ENCODE measurements around the gene PLXND1.
A peak's percentile ranks its signal among the peaks of the same experiment; 100 is the strongest.
"Not testable (repeated sequence)": the region's sequence is repeated elsewhere in the genome, so short reads cannot be mapped to it uniquely, and the experiment has no call there.

Gene PLXND1

DNA sequence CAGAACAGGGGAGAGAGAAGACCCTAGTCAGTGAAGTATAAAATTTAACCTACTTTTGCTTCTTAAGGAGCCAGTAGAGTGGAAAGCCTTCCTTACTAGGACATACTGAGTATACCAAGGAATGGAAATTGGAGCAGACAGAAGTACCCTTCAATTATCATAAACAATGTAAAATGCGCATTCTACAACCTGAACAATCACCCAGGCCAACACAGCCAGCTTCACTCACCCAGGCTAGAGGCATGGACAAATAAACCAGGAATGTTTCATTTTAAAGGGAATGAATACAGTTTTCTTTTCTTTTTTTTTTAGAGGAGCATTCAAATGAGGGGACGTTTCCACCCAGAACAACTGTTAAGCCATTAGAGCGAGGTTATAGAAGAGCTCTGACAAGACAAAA, 41.9 kb upstream of the PLXND1 start:
- TF ChIP-seq, protein P1, sequence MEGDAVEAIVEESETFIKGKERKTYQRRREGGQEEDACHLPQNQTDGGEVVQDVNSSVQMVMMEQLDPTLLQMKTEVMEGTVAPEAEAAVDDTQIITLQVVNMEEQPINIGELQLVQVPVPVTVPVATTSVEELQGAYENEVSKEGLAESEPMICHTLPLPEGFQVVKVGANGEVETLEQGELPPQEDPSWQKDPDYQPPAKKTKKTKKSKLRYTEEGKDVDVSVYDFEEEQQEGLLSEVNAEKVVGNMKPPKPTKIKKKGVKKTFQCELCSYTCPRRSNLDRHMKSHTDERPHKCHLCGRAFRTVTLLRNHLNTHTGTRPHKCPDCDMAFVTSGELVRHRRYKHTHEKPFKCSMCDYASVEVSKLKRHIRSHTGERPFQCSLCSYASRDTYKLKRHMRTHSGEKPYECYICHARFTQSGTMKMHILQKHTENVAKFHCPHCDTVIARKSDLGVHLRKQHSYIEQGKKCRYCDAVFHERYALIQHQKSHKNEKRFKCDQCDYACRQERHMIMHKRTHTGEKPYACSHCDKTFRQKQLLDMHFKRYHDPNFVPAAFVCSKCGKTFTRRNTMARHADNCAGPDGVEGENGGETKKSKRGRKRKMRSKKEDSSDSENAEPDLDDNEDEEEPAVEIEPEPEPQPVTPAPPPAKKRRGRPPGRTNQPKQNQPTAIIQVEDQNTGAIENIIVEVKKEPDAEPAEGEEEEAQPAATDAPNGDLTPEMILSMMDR (IDR thresholded peaks at IDR 0.05; ENCODE audit: control insufficient read depth, extremely low read depth, insufficient read depth): no peak
- no peak overlapping the region for H3K4me3 ChIP-seq (ENCODE audit: low read depth, low read length)
- DNase-seq (ENCODE audit: low read depth): no peak

DNA sequence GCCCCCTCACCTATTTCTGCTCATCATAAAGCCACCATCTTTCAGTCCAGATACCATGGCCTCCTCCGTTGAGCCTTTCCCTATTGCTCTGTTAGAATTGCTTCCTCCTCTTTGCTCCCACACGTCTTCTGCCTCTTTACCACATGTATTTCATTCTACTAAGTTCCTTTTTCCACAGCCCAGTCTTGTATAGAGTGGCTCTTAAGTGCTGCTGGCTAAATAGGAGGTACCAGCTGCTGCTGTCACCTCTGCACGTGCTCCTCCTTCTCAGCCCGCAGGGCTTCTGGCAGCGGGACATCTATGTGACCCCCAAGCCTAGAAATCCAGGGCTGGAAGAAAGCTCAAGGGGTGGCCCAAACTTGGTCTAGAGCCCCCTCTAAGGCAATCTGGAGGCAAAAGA, 38.8 kb upstream of the PLXND1 start:
- TF ChIP-seq, protein P1 (IDR thresholded peaks at IDR 0.05; ENCODE audit: control insufficient read depth, extremely low read depth, insufficient read depth): no peak
- no peak for DNase-seq (ENCODE audit: low read depth)
- H3K4me3 ChIP-seq (ENCODE audit: low read depth, low read length): no peak overlapping the region

DNA sequence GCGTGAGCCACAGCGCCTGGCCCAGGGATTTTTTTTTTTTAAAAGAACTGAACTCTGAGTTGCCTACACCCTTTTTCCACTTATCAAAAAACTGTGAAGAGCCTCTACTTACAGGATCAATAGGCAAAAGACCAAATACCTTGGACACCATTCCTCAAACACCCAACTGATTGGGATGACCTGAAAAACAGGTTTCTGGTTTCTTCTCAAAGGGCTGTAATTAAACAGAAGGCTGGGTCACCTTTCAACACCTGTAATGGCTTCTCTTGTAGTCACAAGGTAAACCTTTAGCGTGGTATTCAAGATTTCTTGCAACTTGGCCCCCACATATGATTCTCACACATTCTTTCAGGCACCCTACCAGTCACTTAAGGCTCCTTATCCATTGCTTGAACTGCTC, 38.4 kb upstream of the PLXND1 start:
- H3K4me3 ChIP-seq (ENCODE audit: low read depth, low read length): no peak overlapping the region
- DNase-seq (ENCODE audit: low read depth): peak; percentile 28
- TF ChIP-seq, protein P1 (IDR thresholded peaks at IDR 0.05; ENCODE audit: control insufficient read depth, extremely low read depth, insufficient read depth): no peak

DNA sequence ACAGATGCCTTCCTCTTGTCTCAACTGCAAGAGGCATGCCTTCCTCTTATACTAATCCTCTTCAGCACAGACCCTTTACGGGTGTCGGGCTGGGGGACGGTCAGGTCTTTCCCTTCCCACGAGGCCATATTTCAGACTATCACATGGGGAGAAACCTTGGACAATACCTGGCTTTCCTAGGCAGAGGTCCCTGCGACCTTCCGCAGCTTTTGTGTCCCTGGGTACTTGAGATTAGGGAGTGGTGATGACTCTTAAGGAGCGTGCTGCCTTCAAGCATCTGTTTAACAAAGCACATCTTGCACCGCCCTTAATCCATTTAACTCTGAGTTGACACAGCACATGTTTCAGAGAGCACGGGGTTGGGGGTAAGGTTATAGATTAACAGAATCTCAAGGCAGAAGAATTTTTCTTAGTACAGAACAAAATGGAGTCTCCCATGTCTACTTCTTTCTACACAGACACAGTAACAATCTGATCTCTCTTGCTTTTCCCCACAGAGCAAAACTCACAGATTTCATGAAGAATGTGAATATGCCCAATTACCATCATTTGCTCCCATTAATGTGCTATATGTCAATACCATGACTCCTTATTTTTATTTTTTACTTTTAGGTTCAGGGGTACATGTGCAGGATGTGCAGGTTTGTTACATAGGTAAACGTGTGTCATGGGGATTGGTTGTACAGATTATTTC, 35.2 kb upstream of the PLXND1 start:
- not testable (repeated sequence) for DNase-seq (ENCODE audit: low read depth); H3K4me3 ChIP-seq (ENCODE audit: low read depth, low read length)

DNA sequence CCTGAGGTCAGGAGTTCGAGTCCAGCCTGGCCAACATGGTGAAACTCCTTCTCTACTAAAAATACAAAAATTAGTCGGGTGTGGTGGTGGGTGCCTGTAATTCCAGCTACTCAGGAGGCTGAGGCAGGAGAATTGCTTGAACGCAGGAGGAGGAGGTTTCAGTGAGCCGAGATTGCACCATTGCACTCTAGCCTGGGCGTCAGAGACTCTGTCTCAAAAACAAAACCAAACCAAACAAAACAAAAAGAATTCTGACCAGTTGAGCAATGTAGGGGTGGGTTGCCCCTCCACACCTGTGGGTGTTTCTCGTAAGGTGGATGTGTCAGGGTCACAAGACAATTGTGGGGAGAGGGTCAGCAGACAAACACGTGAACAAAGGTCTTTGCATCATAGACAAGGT, 34.5 kb upstream of the PLXND1 start:
- not testable (repeated sequence) for H3K4me3 ChIP-seq (ENCODE audit: low read depth, low read length); DNase-seq (ENCODE audit: low read depth)

DNA sequence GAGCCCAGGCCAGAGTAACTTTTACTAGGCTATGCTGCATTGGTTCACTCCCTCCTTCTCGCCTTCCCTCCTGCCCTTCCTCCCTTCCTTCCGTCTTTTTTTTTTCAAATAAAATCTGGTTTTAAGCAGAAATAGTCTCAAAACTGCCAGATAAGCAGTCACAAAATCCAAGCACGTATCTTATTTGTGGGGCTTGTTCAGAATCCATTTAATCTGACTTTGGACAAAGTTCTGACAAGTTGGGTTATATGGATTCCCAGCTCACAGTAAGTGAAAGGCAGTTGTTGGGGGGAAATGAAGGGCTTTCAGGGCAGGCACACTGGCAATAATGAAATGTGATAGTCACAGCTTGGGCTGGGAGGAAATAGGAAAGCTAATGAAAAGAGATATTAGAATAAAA, 32.0 kb upstream of the PLXND1 start:
- TF ChIP-seq, protein P1 (IDR thresholded peaks at IDR 0.05; ENCODE audit: control insufficient read depth, extremely low read depth, insufficient read depth): no peak
- DNase-seq (ENCODE audit: low read depth): no peak

DNA sequence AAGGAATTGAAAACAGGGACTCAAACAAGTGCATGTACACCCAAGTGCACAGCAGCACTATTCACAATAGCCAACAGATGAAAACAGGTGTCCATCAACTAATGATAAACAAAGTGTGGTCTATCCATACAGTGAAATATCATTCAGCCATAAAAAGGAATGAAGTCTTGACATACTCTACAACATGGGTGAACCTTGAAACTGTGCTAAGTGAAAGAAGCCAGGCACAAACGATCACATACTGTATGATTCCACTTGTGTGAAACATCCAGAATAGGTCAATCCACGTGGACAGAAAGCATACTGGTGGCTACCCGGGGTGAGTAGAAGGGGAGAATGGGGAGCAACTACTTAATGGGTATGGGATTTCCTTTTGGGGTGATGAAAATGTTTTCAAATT, 29.6 kb upstream of the PLXND1 start:
- TF ChIP-seq, protein P1 (IDR thresholded peaks at IDR 0.05; ENCODE audit: control insufficient read depth, extremely low read depth, insufficient read depth): no peak
- no peak overlapping the region for H3K4me3 ChIP-seq (ENCODE audit: low read depth, low read length)
- DNase-seq (ENCODE audit: low read depth): no peak

More for the DNA sequence above, 32.0 kb upstream of the PLXND1 start:
- H3K4me3 ChIP-seq (ENCODE audit: low read depth, low read length): no peak overlapping the region

DNA sequence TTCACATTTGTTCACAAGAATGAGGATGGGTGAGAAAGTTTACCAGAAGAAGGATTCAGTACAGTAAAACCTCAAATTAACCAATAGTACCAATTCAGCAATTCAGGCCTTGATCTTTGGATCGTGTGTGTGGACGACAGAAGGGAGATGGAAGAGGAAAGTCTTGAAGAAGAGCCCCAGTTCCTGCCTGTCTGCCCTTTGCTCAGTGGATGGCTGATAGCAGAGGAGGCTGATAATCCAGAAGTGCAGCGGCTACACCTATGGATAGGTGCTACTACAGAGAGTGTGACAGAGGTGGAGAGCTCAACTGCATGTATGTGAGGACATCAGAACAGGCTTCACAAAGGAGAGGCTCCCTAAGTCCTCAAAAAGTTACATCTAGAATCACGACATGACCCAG, 29.2 kb upstream of the PLXND1 start:
- TF ChIP-seq, protein P1 (IDR thresholded peaks at IDR 0.05; ENCODE audit: control insufficient read depth, extremely low read depth, insufficient read depth): no peak
- no peak overlapping the region for H3K4me3 ChIP-seq (ENCODE audit: low read depth, low read length)
- no peak for DNase-seq (ENCODE audit: low read depth)
